GM23248 (cell line): Measurements from ENCODE around the gene LDLRAD3.

Experiments used
- EZH2 ChIP-seq: fragments of 200-600 bp; sonication (generic); IDR thresholded peaks from 2 replicates; pipeline ENCODE4 v1.6.1; 2018; ENCODE audit warnings: antibody characterized with exemption, mild to moderate bottlenecking; ENCODE audit not compliant: insufficient read depth, poor library complexity, severe bottlenecking
- EZH2phosphoT487 ChIP-seq: fragments of 200-600 bp; sonication (generic); IDR thresholded peaks from 2 replicates; pipeline ENCODE4 v1.6.1; 2018; ENCODE audit warnings: antibody characterized with exemption, moderate library complexity, mild to moderate bottlenecking, low read depth; ENCODE audit not compliant: insufficient read depth

DNA sequence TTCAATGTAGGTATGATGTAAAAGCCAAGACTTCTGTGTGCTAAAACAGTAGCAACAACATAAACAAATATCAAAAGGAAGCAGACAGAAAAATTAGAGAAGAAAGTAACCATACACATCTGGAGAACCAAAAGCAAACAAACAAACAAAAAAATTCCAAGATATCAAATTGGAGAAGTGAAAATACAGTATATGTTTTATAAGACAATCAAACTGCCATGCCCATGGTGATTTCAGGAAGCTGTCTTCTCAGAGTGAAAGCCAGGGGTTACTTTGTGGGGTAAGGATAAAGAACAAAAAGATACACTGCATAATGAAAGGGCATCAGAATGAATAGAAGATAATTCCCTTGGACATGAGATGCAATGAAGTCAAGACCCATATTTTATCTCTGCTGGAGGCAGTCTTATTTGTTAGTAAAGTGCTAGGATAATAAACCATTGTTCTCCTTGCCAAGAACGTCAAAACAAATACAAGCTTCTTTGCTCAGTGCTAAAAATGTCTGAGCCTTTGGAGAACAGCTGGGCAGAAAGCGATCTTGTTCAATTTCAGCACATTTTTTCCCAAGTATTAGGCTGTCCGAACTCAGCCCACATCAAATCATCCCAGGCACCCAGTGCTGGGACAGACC is 38.1 kb upstream of the LDLRAD3 start:
- TF ChIP-seq EZH2 (no peak), EZH2phosphoT487 (no peak)
